ENCODE data around the gene IL20RA. TPM values are rescaled to one million over a fixed set of nuclear protein-coding genes. Genes with fewer than 3 reads are reported as not detected.

IL20RA gene
- total and polyA plus RNA-seq, 4 donors, result 0.17 to 0.65 (median 0.25) TPM; not detected in 1

DNA sequence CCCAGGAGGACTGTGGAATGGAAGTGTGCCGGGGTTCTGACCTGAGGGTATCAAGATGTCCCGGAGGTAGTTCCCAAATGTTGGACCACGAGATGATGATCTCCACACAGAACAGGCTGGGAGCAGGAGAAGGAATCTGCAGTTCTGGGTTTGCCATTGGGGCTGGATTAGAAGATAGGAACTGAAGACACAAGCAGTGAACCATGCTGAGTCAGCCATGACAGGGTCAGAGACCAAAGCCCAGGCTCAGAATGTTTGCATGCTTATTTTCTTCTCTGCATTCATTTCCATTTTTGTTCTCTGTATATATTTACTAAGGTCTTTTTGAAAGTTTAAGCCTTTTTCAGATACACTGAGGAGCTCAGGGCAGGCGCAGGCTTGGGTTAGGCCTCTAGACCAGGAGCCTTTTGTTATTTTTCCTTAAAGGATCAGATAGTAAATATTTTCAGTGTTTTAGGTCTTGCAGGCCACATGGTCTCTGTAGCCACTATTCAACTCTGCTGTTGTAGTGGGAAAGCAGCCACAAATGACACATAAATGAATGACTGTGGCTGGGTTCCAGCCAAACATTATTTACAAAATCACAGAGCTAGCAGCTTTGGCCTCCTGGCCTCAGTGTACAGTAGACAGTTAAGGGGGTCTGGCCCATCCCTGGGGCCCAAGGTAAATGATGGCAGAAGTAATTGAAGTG, 94.2 kb downstream of the IL20RA start (continued):
- TF ChIP-seq, protein P1, sequence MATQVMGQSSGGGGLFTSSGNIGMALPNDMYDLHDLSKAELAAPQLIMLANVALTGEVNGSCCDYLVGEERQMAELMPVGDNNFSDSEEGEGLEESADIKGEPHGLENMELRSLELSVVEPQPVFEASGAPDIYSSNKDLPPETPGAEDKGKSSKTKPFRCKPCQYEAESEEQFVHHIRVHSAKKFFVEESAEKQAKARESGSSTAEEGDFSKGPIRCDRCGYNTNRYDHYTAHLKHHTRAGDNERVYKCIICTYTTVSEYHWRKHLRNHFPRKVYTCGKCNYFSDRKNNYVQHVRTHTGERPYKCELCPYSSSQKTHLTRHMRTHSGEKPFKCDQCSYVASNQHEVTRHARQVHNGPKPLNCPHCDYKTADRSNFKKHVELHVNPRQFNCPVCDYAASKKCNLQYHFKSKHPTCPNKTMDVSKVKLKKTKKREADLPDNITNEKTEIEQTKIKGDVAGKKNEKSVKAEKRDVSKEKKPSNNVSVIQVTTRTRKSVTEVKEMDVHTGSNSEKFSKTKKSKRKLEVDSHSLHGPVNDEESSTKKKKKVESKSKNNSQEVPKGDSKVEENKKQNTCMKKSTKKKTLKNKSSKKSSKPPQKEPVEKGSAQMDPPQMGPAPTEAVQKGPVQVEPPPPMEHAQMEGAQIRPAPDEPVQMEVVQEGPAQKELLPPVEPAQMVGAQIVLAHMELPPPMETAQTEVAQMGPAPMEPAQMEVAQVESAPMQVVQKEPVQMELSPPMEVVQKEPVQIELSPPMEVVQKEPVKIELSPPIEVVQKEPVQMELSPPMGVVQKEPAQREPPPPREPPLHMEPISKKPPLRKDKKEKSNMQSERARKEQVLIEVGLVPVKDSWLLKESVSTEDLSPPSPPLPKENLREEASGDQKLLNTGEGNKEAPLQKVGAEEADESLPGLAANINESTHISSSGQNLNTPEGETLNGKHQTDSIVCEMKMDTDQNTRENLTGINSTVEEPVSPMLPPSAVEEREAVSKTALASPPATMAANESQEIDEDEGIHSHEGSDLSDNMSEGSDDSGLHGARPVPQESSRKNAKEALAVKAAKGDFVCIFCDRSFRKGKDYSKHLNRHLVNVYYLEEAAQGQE (IDR thresholded peaks at IDR 0.05), result no peak
- TF ChIP-seq, protein P2, sequence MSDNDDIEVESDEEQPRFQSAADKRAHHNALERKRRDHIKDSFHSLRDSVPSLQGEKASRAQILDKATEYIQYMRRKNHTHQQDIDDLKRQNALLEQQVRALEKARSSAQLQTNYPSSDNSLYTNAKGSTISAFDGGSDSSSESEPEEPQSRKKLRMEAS (IDR thresholded peaks at IDR 0.05), result no peak

Small RNAs within 50 kb of the gene (small RNA-seq; reads per million reads assigned to genes)
- gene RPL35AP3, result not detected

Other genes with a start within 250 kb of the IL20RA start
- 1 to 10 TPM; 5.8 to 7.5 TPM for gene PEX7, start 222.4 kb downstream of the IL20RA start, total RNA-seq
- 1 to 10 TPM; 5.2 to 6.7 TPM for gene PEX7, start 222.4 kb downstream of the IL20RA start, polyA plus RNA-seq
- under 1 TPM in 1 of 2 donors, not detected in 1; 0.56 TPM for gene SLC35D3, start 122.7 kb downstream of the IL20RA start, total RNA-seq
- gene SLC35D3, start 122.7 kb downstream of the IL20RA start, polyA plus RNA-seq, result not detected
- gene IL22RA2, start 128.7 kb upstream of the IL20RA start, total RNA-seq, result under 1 TPM in 1 of 2 donors, not detected in 1; 0.05 TPM
- not detected for gene IL22RA2, start 128.7 kb upstream of the IL20RA start, polyA plus RNA-seq
- 10 to 100 TPM; 33.9 to 57.8 TPM for gene IFNGR1, start 174.4 kb upstream of the IL20RA start, total RNA-seq
- 10 to 100 TPM; 35.7 to 42.3 TPM for gene IFNGR1, start 174.4 kb upstream of the IL20RA start, polyA plus RNA-seq

Measured in liver (tissue), 6 donors.